Esophagus muscularis mucosa (tissue), 4 donors: ENCODE measurements around the gene HOXA10. TPM values are rescaled to one million over a fixed set of nuclear protein-coding genes. Genes with fewer than 3 reads are reported as not detected.

ENCODE experiments used
- DNase-seq: peaks from one replicate; pipeline ENCODE4 v3.0.0-alpha.2; 2017; ENCODE audit errors: extremely low spot score
- H3K27ac ChIP-seq, 4 donors: fragments of 200-600 bp; sonication (generic); replicated peaks in 1 of 4; 1 replicate in 3 of 4; 2 replicates in 1 of 4; pipeline ENCODE4 v1.5.1; 2016 to 2019; ENCODE audit warnings: mild to moderate bottlenecking in 1 of 4
- H3K27me3 ChIP-seq, 4 donors: fragments of 200-600 bp; sonication (generic); one replicate each; pipeline versions ENCODE4 v1.5.1 to v1.6.0; 2016 to 2019
- H3K36me3 ChIP-seq, 4 donors: fragments of 200-600 bp; sonication (generic); one replicate each; pipeline ENCODE4 v1.5.1; 2016 to 2019
- H3K4me1 ChIP-seq, 4 donors: fragments of 200-600 bp; sonication (generic); one replicate each; pipeline ENCODE4 v1.5.1; 2016 to 2019
- H3K4me3 ChIP-seq, 4 donors: fragments of 200-600 bp; sonication (generic); 1 replicate in 2 of 4; 2 replicates in 2 of 4; pipeline ENCODE4 v1.5.1; 2016 to 2019; ENCODE audit warnings: mild to moderate bottlenecking in 4 of 4, moderate library complexity in 1 of 4
- H3K9me3 ChIP-seq, 4 donors: fragments of 200-600 bp; sonication (generic); 1 replicate in 3 of 4; 2 replicates in 1 of 4; pipeline ENCODE4 v1.5.1; 2016 to 2019
- CTCF ChIP-seq, 3 experiments: fragments of 200-600 bp in 2 of 3; fragments of 450-650 bp in 1 of 3; sonication (generic) in 2 of 3; IDR thresholded peaks; one replicate each; pipeline ENCODE4 v1.5.1; 2017 to 2019; ENCODE audit warnings: antibody characterized with exemption in 3 of 3, mild to moderate bottlenecking in 2 of 3, moderate library complexity in 1 of 3
- EP300 ChIP-seq: sonication (generic); formaldehyde crosslinking; IDR thresholded peaks from one replicate; pipeline ENCODE4 v1.6.1; 2017; ENCODE audit warnings: antibody characterized with exemption
- POLR2A ChIP-seq: fragments of 450-650 bp; IDR thresholded peaks from one replicate; pipeline ENCODE4 v1.6.1; 2017; ENCODE audit warnings: antibody characterized with exemption, moderate library complexity, mild to moderate bottlenecking, low read depth
- POLR2AphosphoS5 ChIP-seq, 2 donors: sonication (generic); formaldehyde crosslinking; IDR thresholded peaks; one replicate each; pipeline ENCODE4 v1.6.1; 2017; ENCODE audit warnings: antibody characterized with exemption in 2 of 2
- WGBS: methylation state at CpG from one replicate; pipeline ENCODE4 v1.1.5; 2018; 5-methylcytosine and 5-hydroxymethylcytosine counted together
- intact Hi-C: fragments of 100-400 bp; cut with DNase I; formaldehyde crosslinking; loops from one replicate; pipeline ENCODE4 v1.15.1; 2023
- total RNA-seq, 4 donors: library from RNA; depleted of rRNA; stranded (reverse); fragments of >200 nt; gene quantifications; one replicate each; pipeline versions ENCODE4 v1.1.0 to v1.2.1, GENCODE V29; 2016

HOXA10 gene
- total RNA-seq, 4 donors from 2014 or later: not detected

- Histone ChIP-seq H3K27ac (no peak overlapping the region), H3K9me3 (no peaks in the 10 kb centered on the region), H3K36me3 (no peaks in the 10 kb centered on the region), H3K4me3 (peak overlapping the region in 2 of 4 donors; percentile 5 to 20), H3K27me3 (peaks cover 0 to 100% (median 45%) of the 10 kb centered on the region in 4 donors), H3K4me1 (peaks cover 16 to 28% (median 22%) of the 10 kb centered on the region in 4 donors)
- no peak for DNase-seq
- 13% methylated on average over 31 of the region's 52 CpGs for WGBS
- intact Hi-C loops: loop anchor here (5.0 kb wide), 1 partner anchor 365 kb away; no protein-coding TSS in a partner anchor
- no peak for TF ChIP-seq POLR2A
- no peak for TF ChIP-seq CTCF (IDR thresholded peaks at IDR 0.05)
- TF ChIP-seq POLR2AphosphoS5 (IDR thresholded peaks at IDR 0.05): no peak
- no peak for TF ChIP-seq EP300
Measured at GRCh38 chr7:27212497-27213432, 38.6 kb upstream of the HOXA10 start.

GRCh38 chr7:27211764-27212204 is 37.7 kb upstream of the HOXA10 start:
- H3K36me3 ChIP-seq: no peaks in the 10 kb centered on the region
- H3K27me3 ChIP-seq: peaks cover 0 to 100% (median 45%) of the 10 kb centered on the region in 4 donors
- intact Hi-C loops: loop anchor here (5.0 kb wide), 1 partner anchor 366 kb away; no protein-coding TSS in a partner anchor
- peaks cover 16 to 28% (median 22%) of the 10 kb centered on the region in 4 donors for H3K4me1 ChIP-seq
- 32% methylated on average over 3 of the region's 3 CpGs for WGBS
- H3K4me3 ChIP-seq: no peak overlapping the region
- H3K27ac ChIP-seq: no peak overlapping the region
- no peak for DNase-seq
- no peaks in the 10 kb centered on the region for H3K9me3 ChIP-seq
- TF ChIP-seq EP300 (no peak), CTCF (IDR thresholded peaks at IDR 0.05) (no peak), POLR2A (no peak), POLR2AphosphoS5 (IDR thresholded peaks at IDR 0.05) (no peak)

GRCh38 chr7:27211084-27211446 is 36.9 kb upstream of the HOXA10 start:
- TF ChIP-seq EP300: no peak
- no peak for TF ChIP-seq POLR2AphosphoS5 (IDR thresholded peaks at IDR 0.05)
- no peak for TF ChIP-seq POLR2A
- TF ChIP-seq CTCF (IDR thresholded peaks at IDR 0.05): no peak
- peak overlapping the region in 1 of 4 donors; percentile 49 for H3K4me3 ChIP-seq
- peaks cover 16 to 28% (median 22%) of the 10 kb centered on the region in 4 donors for H3K4me1 ChIP-seq
- H3K36me3 ChIP-seq: no peaks in the 10 kb centered on the region
- H3K27me3 ChIP-seq: peaks cover 0 to 100% (median 48%) of the 10 kb centered on the region in 4 donors
- no peak for DNase-seq
- no CpG with 5 or more reads among the region's 1 CpG for WGBS
- no peaks in the 10 kb centered on the region for H3K9me3 ChIP-seq
- intact Hi-C loops: loop anchor here (5.0 kb wide), 1 partner anchor 366 kb away; no protein-coding TSS in a partner anchor
- H3K27ac ChIP-seq: no peak overlapping the region

GRCh38 chr7:27210441-27211083 is 36.4 kb upstream of the HOXA10 start:
- H3K36me3 ChIP-seq: no peaks in the 10 kb centered on the region
- peaks cover 3 to 100% (median 53%) of the 10 kb centered on the region in 4 donors for H3K27me3 ChIP-seq
- peaks cover 17 to 33% (median 23%) of the 10 kb centered on the region in 4 donors for H3K4me1 ChIP-seq
- H3K27ac ChIP-seq: no peak overlapping the region
- intact Hi-C loops: loop anchor here (5.0 kb wide), 1 partner anchor 367 kb away; no protein-coding TSS in a partner anchor
- WGBS: 12% methylated on average over 26 of the region's 32 CpGs
- TF ChIP-seq CTCF (IDR thresholded peaks at IDR 0.05) (peak; percentile 53 to 90 (median 70)), EP300 (no peak)
- H3K4me3 ChIP-seq: peak overlapping the region; percentile 29 to 49 (median 42)
- H3K9me3 ChIP-seq: no peaks in the 10 kb centered on the region
- DNase-seq: no peak
